GM19240 (cell line): ENCODE results near the gene DIDO1.
"Not testable (repeated sequence)": the region's sequence is repeated elsewhere in the genome, so short reads cannot be mapped to it uniquely, and the experiment has no call there.

Experiments used
- DNase-seq: peaks from one replicate; pipeline ENCODE4 v3.0.0; 2011; ENCODE audit warnings: low spot score; ENCODE audit not compliant: insufficient read length

The DIDO1 gene

GRCh38 chr20:62880147-62880934, 46.0 kb downstream of the DIDO1 start:
- no peak for DNase-seq

- DNase-seq: no peak
Measured at GRCh38 chr20:62879275-62880146, 46.8 kb downstream of the DIDO1 start.

DNA sequence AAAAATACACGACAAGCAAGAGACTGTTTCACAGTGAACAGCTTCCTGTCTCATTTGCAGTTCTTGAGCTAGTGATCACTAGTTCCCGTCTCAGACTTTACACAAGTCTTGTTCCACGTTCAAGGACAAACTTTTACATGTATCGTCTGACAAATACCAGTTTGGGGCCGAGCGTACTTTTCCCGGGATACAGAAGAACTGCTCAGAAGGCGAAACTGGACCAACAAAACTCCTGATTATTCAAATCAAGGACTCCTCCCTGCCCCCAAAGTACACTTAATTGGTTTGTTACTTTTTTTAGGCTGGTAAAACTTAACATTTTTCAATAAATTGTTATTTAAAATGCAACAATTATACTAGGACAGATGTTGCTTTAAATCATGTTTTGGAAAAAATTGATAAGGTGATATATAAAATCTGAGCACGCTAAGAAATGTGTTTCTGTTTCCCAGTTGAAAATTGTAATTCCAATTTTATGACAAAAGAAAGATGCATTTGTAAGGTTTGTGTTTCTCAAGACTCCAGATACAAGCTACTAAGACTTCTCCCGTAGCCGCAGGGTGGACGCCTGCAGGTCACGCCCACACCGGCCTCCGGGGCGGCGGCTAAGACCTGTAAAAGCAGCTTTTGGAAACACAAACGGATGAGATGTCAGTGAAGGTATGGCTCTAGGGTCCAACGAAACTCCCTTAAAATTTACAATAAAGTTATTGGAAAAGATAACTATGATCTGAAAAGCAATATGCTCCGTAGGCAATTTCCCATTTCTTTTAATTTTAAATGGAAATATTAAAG, 47.9 kb downstream of the DIDO1 start:
- no peak for DNase-seq

GRCh38 chr20:62876902-62877816, 49.1 kb downstream of the DIDO1 start:
- no peak for DNase-seq

GRCh38 chr20:62876501-62876901, 49.8 kb downstream of the DIDO1 start:
- DNase-seq: no peak

DNA sequence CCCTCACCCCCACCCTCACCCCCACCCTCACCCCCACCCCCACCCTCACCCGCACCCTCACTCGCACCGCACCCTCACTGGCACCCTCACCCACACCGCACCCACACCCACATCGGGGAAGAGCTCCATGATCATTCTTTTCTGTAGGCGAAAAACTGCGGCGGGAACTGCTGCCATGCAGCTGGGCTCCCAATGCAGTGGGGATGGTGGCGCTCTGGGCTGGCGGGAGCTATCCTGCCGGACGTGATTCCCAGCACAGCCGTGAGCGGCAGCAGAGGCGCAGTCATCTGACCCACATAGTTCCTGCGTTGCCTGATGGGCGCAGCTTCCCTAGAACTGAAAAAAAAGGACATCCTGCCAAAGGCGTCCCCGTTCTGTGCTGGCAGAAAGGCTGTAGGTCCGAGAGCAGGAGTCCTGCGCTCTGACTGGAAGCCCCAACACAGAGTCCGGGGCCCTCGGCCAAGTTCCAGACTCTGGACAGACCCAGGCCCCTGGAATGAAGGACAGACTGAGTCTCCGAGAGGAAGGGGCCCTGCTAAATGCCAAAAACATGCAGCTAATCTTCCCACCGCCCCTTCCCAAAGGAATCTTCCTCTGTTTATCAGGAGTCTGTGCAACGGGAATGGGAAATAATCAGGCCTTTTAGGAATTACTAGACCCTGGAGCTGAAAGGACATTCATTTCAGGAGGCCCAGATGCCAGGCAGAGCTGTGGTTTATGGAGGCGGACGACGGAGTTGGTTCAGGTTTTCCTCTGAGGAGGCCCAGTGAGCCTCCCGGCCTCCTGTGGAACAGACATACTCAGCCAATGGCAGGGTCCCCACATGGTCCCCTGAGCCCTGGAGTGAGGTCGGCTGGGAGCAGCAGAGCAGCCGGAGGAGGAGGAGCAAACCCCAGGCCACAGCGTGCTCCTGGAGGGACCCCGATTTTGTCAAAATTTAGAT, 50.6 kb downstream of the DIDO1 start:
- DNase-seq: no peak

- DNase-seq: no peak
Measured at GRCh38 chr20:62874964-62875344, 51.4 kb downstream of the DIDO1 start.

- DNase-seq: not testable (repeated sequence)
Measured at GRCh38 chr20:62873681-62874031, 52.6 kb downstream of the DIDO1 start.

DNA sequence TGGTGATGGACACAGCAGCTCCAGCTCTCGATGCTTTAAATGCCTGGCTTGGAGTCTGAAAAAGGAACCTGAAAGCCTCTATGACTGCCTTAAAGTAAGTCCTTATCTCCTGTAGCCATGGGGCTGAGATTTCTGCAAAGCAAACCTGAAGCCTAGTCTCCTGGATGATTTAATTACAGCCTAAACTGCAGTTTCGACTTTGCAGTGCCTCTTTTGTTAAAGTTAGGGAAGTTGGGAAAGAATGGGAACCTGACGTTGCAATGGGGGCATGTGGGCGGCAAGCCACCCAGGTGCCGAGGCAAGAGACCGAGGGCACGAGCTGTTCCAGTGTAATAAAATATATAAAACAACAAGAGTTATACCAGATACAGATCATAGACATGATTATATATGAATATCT, 53.0 kb downstream of the DIDO1 start:
- DNase-seq: no peak

GRCh38 chr20:62872862-62873261, 53.4 kb downstream of the DIDO1 start:
- DNase-seq: no peak

DNA sequence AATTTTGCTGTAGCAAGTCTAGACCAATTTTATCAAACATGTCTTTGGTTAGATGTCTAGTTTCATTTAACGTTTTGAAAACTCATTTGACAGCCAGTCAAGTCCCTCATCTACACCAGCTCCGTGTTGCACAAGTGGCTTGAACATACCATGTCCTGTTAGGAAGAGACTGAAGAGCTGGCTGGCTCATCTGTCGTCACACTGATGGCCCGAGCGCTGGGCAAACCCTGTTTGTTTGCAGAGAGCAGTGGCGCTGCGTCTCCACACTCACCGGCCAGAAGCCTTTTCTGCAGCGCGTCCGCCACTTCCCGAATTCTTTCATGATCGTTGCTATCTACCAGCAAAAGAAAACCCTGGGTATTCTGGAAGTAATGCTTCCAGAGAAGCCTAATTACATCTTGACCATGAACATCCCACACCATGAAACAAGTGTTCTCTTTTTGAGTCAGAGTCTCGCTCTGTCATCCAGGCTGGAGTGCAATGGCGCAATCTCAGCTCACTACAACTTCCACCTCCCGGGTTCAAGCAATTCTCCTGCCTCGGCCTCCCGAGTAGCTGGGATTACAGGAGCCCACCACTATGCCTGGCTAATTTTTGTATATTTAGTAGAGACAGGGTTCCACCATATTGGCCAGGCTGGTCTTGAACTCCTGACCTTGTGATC, 54.0 kb downstream of the DIDO1 start:
- DNase-seq: no peak

GRCh38 chr20:62864207-62864606, 62.1 kb downstream of the DIDO1 start:
- no peak for DNase-seq

- DNase-seq: peak; percentile 75
Measured at GRCh38 chr20:62861726-62862336, 64.5 kb downstream of the DIDO1 start, which contains the start of gene TCFL5. TCFL5 (minus strand) TSS chr20:62861822; CDS start chr20:62861670, 152 bp downstream.

GRCh38 chr20:62860924-62861691, 65.2 kb downstream of the DIDO1 start:
- no peak for DNase-seq

DNA sequence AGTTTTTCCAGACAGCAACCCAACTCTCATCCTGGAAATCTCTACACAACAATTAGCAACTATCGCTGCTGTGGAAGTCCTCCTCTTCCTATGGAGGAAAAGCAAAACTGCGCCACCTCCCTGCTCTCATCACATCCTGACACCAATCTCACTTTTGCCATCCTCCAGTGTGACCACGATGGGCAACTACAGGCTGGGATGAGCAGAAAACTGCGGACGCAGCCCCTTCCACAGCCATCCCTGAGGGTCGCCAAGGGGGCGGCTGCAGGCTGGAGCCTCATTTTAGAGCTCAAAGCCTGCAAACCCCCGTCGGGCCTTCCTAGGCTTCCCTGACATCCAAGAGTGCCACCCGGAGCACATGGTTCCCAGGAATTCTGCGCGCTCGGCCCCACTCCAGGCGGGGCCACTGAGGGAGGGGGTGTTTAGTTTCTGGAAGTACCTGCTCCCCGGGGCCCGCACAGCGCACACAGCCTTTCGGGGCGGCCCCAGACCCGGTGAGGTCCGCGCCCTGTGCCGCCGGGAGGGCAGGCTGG, 65.8 kb downstream of the DIDO1 start:
- no peak for DNase-seq

- DNase-seq: no peak
Measured at GRCh38 chr20:62859721-62860120, 66.6 kb downstream of the DIDO1 start.

GRCh38 chr20:62858058-62858830, 68.1 kb downstream of the DIDO1 start:
- no peak for DNase-seq
